Measurements from ENCODE around the gene NOVA2.

The NOVA2 gene

GRCh38 chr19:45924891-45925447, 48.7 kb downstream of the NOVA2 start:
- TF ChIP-seq CTCF (IDR thresholded peaks at IDR 0.05): no peak

DNA sequence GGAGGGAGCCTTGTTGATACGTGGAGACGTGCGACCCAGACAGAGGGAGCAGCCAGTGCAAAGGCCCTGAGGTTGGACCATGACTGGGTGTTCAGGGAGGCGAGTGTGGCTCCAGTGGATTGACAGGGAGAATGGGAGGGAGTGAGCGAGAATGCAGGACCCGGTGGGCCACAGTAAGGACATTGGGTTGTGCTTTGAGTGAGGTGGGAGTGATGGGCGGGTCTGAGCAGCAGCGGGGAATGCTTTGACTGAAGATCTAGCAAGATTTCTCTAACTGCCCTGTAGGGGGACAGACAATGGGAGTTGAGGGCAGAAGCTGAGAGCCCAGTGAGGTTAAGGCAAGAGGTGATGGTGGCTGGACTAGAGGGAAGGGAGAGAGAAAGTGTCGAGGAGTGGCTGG, 51.4 kb downstream of the NOVA2 start:
- no peak for TF ChIP-seq CTCF (IDR thresholded peaks at IDR 0.05)

GRCh38 chr19:45920458-45920857, 53.2 kb downstream of the NOVA2 start:
- TF ChIP-seq CTCF (IDR thresholded peaks at IDR 0.05): no peak

GRCh38 chr19:45919678-45920077, 54.0 kb downstream of the NOVA2 start:
- TF ChIP-seq CTCF (IDR thresholded peaks at IDR 0.05): no peak

- TF ChIP-seq CTCF (IDR thresholded peaks at IDR 0.05): no peak
Observed at GRCh38 chr19:45918721-45919120, 54.9 kb downstream of the NOVA2 start.

DNA sequence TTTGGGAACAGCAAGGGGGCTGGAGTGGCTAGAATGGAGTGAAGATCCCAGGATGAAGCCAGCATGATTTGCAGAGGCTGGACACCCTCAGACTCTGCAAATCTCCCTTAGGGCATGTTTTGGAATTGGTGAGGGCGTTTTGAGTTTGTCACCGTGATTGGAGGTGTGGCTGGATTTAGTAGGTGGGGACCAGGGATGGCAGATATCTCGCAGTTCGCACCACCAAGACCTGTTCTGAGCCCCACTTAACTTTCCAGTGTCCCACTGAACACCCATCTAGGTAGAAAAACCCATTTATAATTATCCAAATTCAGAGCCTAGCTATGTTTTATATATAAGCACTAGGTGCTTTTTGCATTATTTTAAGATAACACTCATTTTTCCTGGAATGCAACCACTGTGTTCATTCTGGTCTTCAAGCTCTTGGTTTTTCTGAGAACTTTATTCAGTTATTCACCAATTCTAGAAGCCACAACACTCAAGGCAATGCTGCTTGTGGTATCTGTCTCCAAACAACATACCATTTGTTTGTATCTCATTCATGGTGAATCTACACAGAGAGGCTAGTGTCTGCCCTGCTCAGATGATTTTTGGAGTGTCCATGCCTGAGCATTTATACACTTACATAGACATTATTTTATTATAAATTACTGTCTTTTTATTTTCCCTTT, 56.1 kb downstream of the NOVA2 start:
- no peak for TF ChIP-seq CTCF (IDR thresholded peaks at IDR 0.05)

GRCh38 chr19:45913874-45914830, 59.5 kb downstream of the NOVA2 start, which contains the start of gene NANOS2:
NANOS2 (minus strand) TSS chr19:45914778; CDS start chr19:45914693, 85 bp downstream.
- TF ChIP-seq CTCF (IDR thresholded peaks at IDR 0.05): no peak
